Motor neuron (in vitro differentiated cells): ENCODE measurements around the gene ACER3. TPM values are rescaled to one million over a fixed set of nuclear protein-coding genes. Genes with fewer than 3 reads are reported as not detected.
"Not testable (repeated sequence)": the region's sequence is repeated elsewhere in the genome, so short reads cannot be mapped to it uniquely, and the experiment has no call there.

Experiments used
- ATAC-seq, 8 experiments: fragments of 200-7000 bp; cut with Tn5 transposase; replicated peaks in 6 of 8; 2 replicates each; pipeline ENCODE4 v1.8.0; 2021; ENCODE audit warnings: mild to moderate bottlenecking in 8 of 8, moderate library complexity in 8 of 8
- H3K27ac ChIP-seq, 2 donors: fragments of 250-450 bp; sonication (Bioruptor Pico); 2 replicates each; pipeline ENCODE4 v1.9.0; 2021; ENCODE audit warnings: antibody characterized with exemption in 2 of 2, mild to moderate bottlenecking in 2 of 2, moderate library complexity in 1 of 2
- H3K4me1 ChIP-seq, 2 donors: fragments of 250-450 bp; sonication (Bioruptor Pico); replicated peaks in 1 of 2; 2 replicates each; pipeline ENCODE4 v1.6.1; 2021; ENCODE audit warnings: antibody characterized with exemption in 2 of 2, mild to moderate bottlenecking in 2 of 2, moderate library complexity in 1 of 2
- H3K4me3 ChIP-seq, 5 donors: fragments of 250-450 bp; sonication (Bioruptor Pico); 2 replicates each; pipeline ENCODE4 v1.9.0; 2021; ENCODE audit warnings: antibody characterized with exemption in 5 of 5, mild to moderate bottlenecking in 5 of 5, moderate library complexity in 4 of 5
- WGBS, 10 experiments: fragments of 450-650 bp; shearing (Covaris generic); methylation state at CpG; one replicate each; pipeline ENCODE4 v1.0.0; 2022; 5-methylcytosine and 5-hydroxymethylcytosine counted together
- in situ Hi-C, 9 experiments: fragments of 400-800 bp; cut with MboI; loops; one replicate each; pipeline ENCODE4 v1.15.0; 2021; ENCODE audit warnings: low sequenced_read_pairs in 9 of 9, low pct_unique_long_range_greater_than_20kb in 2 of 9; ENCODE audit not compliant: unreplicated experiment in 9 of 9
- total RNA-seq, 8 experiments: library from RNA; unstranded; fragments of 300-600 nt; gene quantifications; 2 replicates each; pipeline versions ENCODE4 v1.2.3 to v1.2.4, GENCODE V29; 2022

The ACER3 gene
- total RNA-seq, 8 experiments from 2014 or later: 7.1 to 15.8 (median 9.2) TPM

DNA sequence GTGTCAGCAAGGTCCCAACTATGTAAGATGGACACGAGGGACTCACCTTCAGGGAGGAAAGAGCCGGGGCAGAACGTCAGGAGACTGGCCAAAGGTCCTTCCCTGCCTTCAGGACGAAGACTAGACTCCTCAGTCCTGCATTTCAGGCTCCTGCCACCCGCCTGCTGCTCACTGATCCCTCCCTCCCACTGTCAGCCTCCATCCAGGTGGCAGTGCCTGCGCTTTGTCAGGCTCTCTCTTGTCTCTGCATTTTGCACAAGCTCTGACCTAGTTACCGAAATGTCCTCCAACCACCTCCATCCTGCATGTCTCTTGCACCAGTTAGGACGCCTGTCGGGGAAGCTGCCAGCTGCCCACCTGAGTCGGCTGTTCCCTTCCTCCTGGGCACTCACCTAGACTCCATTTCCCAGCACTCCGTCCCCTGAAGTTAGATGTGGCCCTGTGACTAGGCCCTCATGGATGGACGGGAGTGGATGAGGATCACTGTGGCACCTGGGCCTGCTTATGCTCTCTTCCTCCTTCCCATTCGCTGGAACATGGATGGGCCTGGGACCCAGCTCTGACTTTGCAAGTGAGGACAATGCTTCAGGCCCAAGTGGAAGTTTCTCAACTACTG is 181.5 kb downstream of the ACER3 start:
- Histone ChIP-seq H3K4me1 (no peaks in the 10 kb centered on the region), H3K27ac (no peak overlapping the region), H3K4me3 (no peak overlapping the region)
- ATAC-seq: no peak
- in situ Hi-C loops: loop anchor here in 4 of 9 experiments (25.0 kb wide), 4 partner anchors 105 to 305 kb away; no protein-coding TSS in a partner anchor
- WGBS, 10 experiments: 44 to 95% (median 82%) methylated on average over 1 to 9 of the region's 13 CpGs; no CpG with 5 or more reads in 4 of the 10 experiments

DNA sequence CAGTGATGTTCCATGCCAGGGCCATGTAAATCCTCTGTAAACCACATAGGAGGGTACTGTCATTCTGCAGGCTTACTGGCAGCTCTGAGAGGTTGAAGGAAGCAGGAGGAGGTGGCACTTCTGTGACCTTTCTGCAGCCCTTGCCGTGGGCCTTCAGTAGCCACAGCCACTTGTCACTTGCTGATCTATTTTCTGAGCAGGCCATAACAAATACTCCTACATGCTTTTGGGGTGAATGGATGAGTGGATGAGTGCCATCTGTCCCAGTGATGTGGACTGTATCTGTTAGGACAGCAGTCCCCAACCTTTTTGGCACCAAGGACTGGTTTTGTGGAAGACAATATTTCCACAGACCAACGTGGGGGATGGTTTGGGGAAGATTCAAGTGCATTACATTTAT is 183.6 kb downstream of the ACER3 start:
- H3K27ac ChIP-seq: no peak overlapping the region
- in situ Hi-C loops: loop anchor here in 4 of 9 experiments (25.0 kb wide), 4 partner anchors 107 to 307 kb away; no protein-coding TSS in a partner anchor
- H3K4me1 ChIP-seq: no peaks in the 10 kb centered on the region
- no peak for ATAC-seq
- WGBS, 10 experiments: 42 to 83% (median 63%) methylated on average over 1 to 2 of the region's 2 CpGs; no CpG with 5 or more reads in 4 of the 10 experiments
- H3K4me3 ChIP-seq: no peak overlapping the region

DNA sequence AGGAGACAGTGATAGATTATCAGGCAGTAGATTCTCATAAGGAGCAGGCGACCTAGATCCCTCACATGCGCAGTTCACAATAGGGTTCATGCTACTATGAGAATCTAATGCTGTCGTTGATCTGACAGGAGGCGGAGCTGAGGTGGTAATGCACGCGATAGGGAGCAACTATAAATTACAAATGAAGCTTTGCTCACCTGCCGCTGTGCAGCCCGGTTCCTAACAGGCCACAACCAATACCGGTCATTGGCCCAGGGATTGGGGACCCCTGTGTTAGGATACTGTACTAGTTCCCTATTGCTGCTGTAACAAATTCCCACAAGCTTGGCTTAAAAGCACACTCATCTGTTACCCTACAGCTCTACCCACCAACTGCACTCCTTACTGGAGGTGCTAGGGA is 184.2 kb downstream of the ACER3 start:
- 80 to 100% (median 90%) methylated on average over 2 to 9 of the region's 9 CpGs; no CpG with 5 or more reads in 1 of the 10 experiments for WGBS, 10 experiments
- Histone ChIP-seq H3K27ac (no peak overlapping the region), H3K4me3 (no peak overlapping the region), H3K4me1 (no peaks in the 10 kb centered on the region)
- in situ Hi-C loops: loop anchor here in 4 of 9 experiments (25.0 kb wide), 4 partner anchors 108 to 308 kb away; no protein-coding TSS in a partner anchor
- no peak for ATAC-seq

DNA sequence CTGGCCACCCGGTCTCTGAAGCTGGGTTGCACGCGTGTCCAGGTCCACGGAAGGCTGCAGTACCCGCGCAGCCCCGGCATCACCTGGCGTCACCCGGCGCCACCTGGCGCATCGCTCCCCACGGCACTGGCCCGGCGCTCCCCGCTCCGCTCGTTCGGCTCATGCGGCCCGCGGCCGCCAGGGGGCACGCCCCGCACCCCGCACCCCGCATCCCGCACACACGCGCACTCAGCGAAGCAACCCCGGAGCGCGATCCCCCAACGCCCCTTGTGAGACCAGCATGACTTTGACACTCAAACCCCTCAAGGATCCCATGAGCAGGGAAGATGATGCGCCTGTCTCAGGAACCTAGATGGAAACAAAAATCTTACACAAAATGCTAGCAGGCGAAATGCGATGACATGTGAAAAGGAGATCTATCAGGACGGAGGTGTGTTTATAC is 185.4 kb downstream of the ACER3 start:
- WGBS, 10 experiments: 0 to 51% (median 29%) methylated on average over 3 to 7 of the region's 39 CpGs; no CpG with 5 or more reads in 4 of the 10 experiments
- H3K27ac ChIP-seq: no peak overlapping the region
- peak overlapping the region in 4 of 5 donors; percentile 8 to 18 (median 12) for H3K4me3 ChIP-seq
- no peaks in the 10 kb centered on the region for H3K4me1 ChIP-seq
- ATAC-seq: peak; percentile 24 to 92 (median 88)
- in situ Hi-C loops: loop anchor here in 4 of 9 experiments (25.0 kb wide), 4 partner anchors 109 to 309 kb away; no protein-coding TSS in a partner anchor

DNA sequence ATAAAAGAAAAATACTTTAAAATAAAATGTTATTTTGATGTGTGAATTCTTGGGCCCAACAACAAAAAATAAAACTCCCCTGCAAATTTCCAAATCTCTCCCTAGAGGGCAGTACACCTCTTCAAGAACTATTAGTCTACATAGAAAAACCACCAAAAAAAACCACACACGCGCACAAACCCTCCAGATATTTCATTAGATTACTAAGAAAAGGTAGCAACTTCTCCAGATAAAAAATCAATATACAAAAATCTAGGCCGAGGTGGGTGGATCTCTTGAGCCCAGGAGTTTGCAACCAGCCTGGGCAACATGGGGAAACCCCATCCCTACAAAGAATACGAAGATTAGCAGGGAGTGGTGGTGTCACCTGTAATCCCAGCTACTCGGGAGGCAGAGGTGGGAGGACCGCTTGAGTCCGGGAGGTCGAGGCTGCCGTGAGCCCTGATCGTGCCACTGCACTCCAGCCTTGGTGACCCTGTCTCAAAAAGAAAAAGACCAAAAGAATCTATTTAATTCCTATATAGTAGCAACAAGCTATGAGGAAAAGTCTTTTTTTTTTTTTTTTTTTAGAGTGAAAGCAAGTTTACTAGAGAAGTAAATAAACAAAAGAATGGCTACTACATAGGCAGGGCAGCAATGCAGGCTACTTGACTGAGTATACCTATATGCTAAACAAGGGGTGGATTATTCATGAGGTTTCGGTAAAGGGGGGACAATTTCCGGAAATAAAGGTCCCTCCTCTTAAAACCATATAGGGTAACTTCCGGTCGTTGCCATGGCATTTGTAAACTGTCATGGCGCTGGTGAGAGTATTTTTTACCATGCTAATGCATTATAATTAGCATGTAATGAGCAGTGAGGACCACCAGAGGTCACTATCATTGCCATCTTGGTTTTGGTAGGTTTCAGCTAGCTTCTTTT is 186.5 kb downstream of the ACER3 start:
- no peak overlapping the region for H3K27ac ChIP-seq
- in situ Hi-C loops: loop anchor here in 4 of 9 experiments (25.0 kb wide), 4 partner anchors 110 to 310 kb away; no protein-coding TSS in a partner anchor

DNA sequence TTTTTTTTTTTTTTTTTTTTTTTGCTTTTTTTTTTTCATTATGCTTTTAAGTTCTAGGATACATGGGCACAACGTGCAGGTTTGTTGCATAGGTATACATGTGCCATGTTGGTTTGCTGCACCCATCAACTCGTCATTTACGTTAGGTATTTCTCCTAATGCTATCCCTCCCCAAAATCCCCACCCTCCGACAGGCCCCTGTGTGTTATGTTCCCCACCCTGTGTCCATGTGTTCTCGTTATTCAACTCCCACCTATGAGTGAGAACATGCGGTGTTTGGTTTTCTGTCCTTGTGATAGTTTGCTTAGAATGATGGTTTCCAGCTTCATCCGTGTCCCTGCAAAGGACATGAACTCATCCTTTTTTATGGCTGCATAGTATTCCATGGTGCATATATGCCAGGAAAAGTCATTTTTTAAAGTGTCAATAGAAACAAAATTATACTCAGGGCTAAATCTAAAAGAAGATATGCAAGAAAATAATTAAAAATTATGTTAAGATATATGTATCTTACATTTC is 187.3 kb downstream of the ACER3 start:
- H3K4me3 ChIP-seq, H3K27ac ChIP-seq, H3K4me1 ChIP-seq, ATAC-seq: not testable (repeated sequence)
- in situ Hi-C loops: loop anchor here in 4 of 9 experiments (25.0 kb wide), 4 partner anchors 111 to 311 kb away; no protein-coding TSS in a partner anchor
- WGBS, 10 experiments: 0 to 92% (median 47%) methylated on average over 1 to 6 of the region's 7 CpGs; no CpG with 5 or more reads in 2 of the 10 experiments

More for the DNA sequence above, 186.5 kb downstream of the ACER3 start:
- Histone ChIP-seq H3K4me1 (no peaks in the 10 kb centered on the region), H3K4me3 (no peak overlapping the region)
- WGBS, 10 experiments: 1 to 46% (median 22%) methylated on average over 4 to 15 of the region's 15 CpGs
- peak; percentile 37 to 94 (median 71) for ATAC-seq

DNA sequence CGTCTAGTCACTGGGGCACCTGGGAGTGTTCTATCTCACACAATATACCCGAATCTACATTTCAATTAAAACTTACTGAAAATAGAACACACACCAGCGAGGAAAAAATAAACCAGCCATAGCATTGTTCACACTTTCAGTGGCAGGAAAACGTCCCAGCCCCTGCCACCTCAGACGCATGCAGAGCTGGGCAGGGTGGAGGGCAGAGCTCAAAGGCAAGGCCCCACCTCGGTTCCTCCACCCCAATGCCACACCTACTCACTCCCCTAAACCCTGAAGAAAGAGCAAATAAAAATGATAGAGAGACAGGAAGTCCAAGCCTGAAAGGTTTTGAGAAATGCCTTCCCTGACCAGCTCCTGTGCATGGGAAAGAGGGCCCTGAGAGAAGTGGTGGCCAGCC is 188.3 kb downstream of the ACER3 start:
- H3K4me1 ChIP-seq: peaks cover 0 to 10% of the 10 kb centered on the region in 2 donors
- 0 to 100% (median 42%) methylated on average over 1 to 3 of the region's 6 CpGs; no CpG with 5 or more reads in 4 of the 10 experiments for WGBS, 10 experiments
- peak in 2 of 8 experiments; percentile 27 to 42 for ATAC-seq
- no peak overlapping the region for H3K4me3 ChIP-seq
- in situ Hi-C loops: loop anchor here in 4 of 9 experiments (25.0 kb wide), 4 partner anchors 112 to 312 kb away; no protein-coding TSS in a partner anchor
- no peak overlapping the region for H3K27ac ChIP-seq

DNA sequence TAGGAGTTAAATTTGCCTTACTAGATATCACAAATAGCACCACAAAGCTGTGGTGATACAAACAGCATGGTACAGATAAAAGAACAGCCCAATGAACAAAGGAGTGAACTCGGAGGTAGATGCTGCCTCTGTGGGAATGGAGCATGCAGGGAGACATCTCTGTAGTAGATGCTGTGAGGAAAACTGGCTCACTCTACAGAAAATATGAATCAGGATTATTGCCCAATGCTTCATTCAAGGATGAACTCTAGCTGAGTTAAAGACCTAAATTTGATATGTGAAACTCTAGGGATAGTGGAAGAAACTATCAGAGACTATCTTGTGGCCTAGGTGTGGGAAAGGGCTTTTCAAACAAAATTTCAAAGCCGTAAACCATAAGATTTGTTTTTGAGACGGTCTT is 190.8 kb downstream of the ACER3 start:
- no peak for ATAC-seq
- H3K4me3 ChIP-seq: no peak overlapping the region
- peaks cover 3 to 22% of the 10 kb centered on the region in 2 donors for H3K4me1 ChIP-seq
- in situ Hi-C loops: loop anchor here in 1 of 9 experiments (10.0 kb wide), 1 partner anchor 53 kb away; the partner anchor contains the start of gene OMP
- 33 to 100% (median 81%) methylated on average over 1 to 3 of the region's 3 CpGs; no CpG with 5 or more reads in 2 of the 10 experiments for WGBS, 10 experiments
- H3K27ac ChIP-seq: no peak overlapping the region

DNA sequence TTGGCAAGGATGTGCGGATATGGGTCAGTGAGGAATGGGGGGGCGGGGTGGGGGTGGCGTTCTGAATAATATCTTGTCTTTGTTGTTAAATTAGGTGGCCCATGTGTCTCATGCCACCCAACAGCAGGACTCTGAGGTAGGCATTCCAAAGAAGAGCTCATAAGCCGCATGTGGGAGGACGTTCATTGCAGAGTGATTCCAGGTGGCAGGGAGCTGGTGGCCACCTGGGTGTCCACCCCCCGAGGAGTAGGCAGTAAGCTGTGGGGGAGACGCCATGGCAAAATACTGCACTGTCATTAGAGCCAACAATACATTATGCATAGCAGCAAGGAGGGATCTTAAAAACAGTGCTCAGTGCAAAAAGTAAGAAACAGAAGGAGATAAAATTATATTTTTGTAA is 191.8 kb downstream of the ACER3 start:
- no peak overlapping the region for H3K27ac ChIP-seq
- no peak for ATAC-seq
- in situ Hi-C loops: loop anchor here in 1 of 9 experiments (10.0 kb wide), 1 partner anchor 52 kb away; the partner anchor contains the start of gene OMP
- 39 to 100% (median 80%) methylated on average over 1 to 6 of the region's 7 CpGs; no CpG with 5 or more reads in 3 of the 10 experiments for WGBS, 10 experiments
- no peak overlapping the region for H3K4me3 ChIP-seq
- peaks cover 3 to 22% of the 10 kb centered on the region in 2 donors for H3K4me1 ChIP-seq

DNA sequence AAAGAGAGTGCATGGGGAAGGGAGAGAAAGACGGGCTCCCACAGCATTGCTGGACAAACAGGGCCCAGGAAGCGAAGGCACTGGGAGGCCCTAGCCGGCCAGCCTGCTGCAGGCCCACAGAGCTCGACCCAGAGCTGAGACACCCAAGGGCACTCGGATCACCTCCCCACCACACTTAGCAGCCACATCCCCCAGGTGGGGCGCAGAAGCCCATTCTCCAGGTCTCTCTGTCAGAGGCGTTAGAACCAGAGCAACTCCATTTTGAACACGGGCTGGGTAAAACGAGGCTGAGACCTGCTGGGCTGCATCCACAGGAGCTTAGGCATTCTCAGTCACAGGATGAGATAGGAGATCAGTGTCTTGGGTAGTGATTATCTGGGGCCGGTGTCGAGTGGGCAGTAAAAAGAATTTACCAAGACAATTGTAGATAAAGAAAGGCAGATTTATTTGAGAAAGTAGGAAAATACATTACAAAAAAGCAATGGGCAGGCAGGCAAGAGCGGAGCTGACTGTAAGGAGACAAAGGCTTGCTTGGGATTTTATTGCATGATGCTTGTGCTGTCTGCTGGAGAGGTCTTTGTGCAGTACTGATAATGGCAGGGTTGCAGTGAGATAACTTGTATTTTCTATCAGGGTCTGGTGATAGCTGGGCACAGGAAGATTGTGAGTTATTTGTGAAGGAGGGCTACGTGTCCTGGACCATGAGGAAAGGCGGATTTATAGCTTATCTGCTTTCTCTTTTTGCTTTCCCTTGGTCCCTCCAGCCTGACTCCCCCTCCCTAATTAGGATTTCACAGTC is 192.7 kb downstream of the ACER3 start:
- H3K4me1 ChIP-seq: peaks cover 3 to 22% of the 10 kb centered on the region in 2 donors
- 70 to 86% (median 80%) methylated on average over 1 to 8 of the region's 14 CpGs for WGBS, 10 experiments
- peak in 2 of 8 experiments; percentile 5 to 29 for ATAC-seq
- H3K27ac ChIP-seq: peak overlapping the region in 1 of 2 donors; percentile 78
- in situ Hi-C loops: loop anchor here in 1 of 9 experiments (10.0 kb wide), 1 partner anchor 51 kb away; the partner anchor contains the start of gene OMP
- no peak overlapping the region for H3K4me3 ChIP-seq

DNA sequence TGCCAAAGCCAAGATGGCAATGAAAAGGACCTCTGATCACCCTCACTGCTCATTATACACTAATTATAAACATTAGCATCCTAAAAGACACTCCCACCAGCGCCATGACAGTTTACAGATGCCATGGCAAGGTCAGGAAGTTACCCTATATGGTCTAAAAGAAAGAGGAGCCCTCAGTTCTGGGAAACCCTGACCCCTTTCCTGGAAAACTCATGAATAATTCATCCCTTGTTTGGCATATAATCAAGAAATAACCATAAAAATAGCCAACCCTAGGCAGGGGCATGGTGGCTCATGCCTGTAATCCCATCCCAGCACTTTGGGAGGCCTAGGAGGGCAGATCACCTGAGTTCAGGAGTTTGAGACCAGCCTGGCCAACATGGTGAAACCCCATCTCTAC is 193.4 kb downstream of the ACER3 start:
- WGBS, 10 experiments: 36 to 100% (median 60%) methylated on average over 1 of the region's 1 CpG; no CpG with 5 or more reads in 5 of the 10 experiments
- in situ Hi-C loops: loop anchor here in 1 of 9 experiments (10.0 kb wide), 1 partner anchor 51 kb away; the partner anchor contains the start of gene OMP
- Histone ChIP-seq H3K4me3 (no peak overlapping the region), H3K4me1 (peaks cover 3 to 22% of the 10 kb centered on the region in 2 donors), H3K27ac (peak overlapping the region in 1 of 2 donors; percentile 78)
- ATAC-seq: peak in 4 of 8 experiments; percentile 11 to 73 (median 62)
